Activated T-cell treated with anti-CD3 and anti-CD28 coated beads for 4 hours (primary cell): Measurements from ENCODE around the gene FASLG.
"Not testable (repeated sequence)": the region's sequence is repeated elsewhere in the genome, so short reads cannot be mapped to it uniquely, and the experiment has no call there.

Source experiments
- DNase-seq: peaks from one replicate; pipeline ENCODE4 v3.0.0-alpha.2; 2020

The FASLG gene

GRCh38 chr1:172658871-172659453 lies at the start of gene FASLG:
TSS of gene FASLG (plus strand) at chr1:172659103. CDS start at chr1:172659202, 99 bp downstream.
- peak; percentile 53 for DNase-seq

GRCh38 chr1:172609528-172609927 lies 49.4 kb upstream of the FASLG start:
- no peak for DNase-seq

GRCh38 chr1:172612478-172612877 lies 46.4 kb upstream of the FASLG start:
- DNase-seq = no peak

- DNase-seq = no peak
These were observed 45.6 kb upstream of the FASLG start for GRCh38 chr1:172613294-172613693.

- DNase-seq = no peak
These were observed 42.7 kb upstream of the FASLG start for GRCh38 chr1:172616195-172616594.

GRCh38 chr1:172616636-172617035 lies 42.3 kb upstream of the FASLG start:
- no peak for DNase-seq

DNA sequence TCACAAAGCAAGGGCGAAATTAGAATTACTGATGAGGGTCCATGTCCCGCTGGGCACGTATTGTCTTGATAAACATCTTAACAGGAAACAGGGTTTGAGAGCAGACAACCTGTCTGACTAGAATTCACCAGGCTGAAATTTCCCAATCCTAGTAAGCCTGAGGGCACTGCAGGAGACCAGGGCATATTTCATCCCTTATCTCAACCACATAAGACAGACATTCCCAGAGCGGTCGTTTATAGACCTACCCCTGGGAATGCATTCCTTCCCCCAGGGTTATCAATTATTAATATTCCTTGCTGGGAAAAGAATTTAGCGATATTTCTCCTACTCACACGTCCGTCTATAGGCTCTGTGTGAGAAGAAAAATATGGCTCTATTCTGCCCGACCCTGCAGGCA lies 38.3 kb upstream of the FASLG start:
- DNase-seq = not testable (repeated sequence)

- no peak for DNase-seq
These were observed 36.4 kb upstream of the FASLG start for GRCh38 chr1:172622541-172622940.

DNA sequence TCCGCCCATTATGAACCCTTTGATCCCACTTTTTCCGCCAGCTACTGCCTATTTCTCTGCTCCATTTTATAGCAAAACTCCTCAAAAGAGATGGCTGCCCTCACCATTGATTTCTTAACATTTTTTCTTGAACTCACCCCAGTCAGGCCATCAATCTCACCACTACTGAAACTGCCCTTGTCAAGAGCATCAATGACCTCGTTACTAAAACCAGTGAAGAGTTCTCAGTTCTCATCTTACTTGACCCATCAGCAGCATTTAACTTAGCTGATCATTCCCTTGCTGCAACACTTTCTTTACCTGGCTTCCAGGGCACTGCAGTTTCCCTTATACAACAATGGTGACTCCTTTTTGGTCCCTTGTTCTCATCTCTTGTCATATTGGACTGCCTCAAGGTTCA lies 35.2 kb upstream of the FASLG start:
- DNase-seq = no peak

DNA sequence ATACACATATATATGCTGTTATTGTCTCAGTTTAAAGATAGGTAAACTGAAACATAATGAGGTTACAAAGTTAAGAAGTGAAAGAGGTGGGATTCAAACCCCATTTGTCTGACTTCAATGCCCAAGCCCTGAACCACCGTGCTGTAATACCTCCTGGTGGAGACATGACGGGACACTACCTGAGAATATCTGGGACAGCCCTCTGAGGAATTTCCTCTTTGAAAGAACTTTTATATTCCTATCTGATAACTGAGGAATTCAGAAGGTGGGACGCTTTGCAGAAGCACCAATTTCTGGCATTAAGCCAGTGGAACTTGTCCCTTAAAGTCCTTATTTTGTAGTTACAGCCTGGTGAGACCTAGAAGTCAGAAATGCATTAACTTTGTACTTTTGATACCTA lies 32.1 kb upstream of the FASLG start:
- DNase-seq = no peak

GRCh38 chr1:172627702-172628101 lies 31.2 kb upstream of the FASLG start:
- DNase-seq = no peak

GRCh38 chr1:172628401-172628800 lies 30.5 kb upstream of the FASLG start:
- DNase-seq = no peak

- DNase-seq = no peak
These were observed 29.7 kb upstream of the FASLG start for GRCh38 chr1:172629170-172629569.

- no peak for DNase-seq
These were observed 29.3 kb upstream of the FASLG start for GRCh38 chr1:172629638-172630037.

DNA sequence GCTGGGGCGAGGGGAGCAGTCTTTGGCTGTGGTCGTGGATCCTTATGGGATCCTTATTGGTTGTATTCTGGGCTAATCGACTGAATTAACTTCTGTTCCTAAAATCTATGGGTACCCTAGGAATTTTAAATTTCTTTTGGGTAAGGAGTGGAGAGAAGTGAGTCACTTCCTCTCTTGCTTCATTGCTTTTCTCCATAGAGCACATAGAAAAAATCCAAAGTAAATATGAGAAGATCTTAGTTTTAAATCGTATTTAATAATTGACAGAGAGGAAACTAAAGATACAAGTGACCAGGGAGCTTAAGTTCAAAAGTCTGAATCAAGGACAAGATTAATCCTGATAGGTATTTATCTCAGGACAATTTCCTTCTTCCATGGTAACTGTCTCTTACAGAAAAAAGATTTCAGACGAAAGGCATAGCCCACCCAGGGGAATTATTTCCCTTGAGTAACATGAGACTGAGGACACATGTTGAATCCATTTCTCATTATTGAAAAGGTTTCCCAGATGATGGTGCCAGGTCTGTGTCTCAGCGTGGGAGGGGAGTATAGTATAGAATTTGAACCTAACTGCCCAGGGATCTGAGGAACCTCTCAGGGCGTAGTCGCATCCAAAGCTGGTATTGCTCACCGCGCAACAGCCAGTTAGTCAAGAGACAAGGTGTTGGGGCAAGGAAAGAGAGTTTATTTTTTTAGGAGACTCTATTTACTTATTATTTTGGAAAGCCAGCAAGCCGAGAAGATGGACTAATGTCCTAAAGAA lies 28.7 kb upstream of the FASLG start:
- no peak for DNase-seq

- DNase-seq = no peak
These were observed 28.0 kb upstream of the FASLG start for GRCh38 chr1:172630868-172631267.

DNA sequence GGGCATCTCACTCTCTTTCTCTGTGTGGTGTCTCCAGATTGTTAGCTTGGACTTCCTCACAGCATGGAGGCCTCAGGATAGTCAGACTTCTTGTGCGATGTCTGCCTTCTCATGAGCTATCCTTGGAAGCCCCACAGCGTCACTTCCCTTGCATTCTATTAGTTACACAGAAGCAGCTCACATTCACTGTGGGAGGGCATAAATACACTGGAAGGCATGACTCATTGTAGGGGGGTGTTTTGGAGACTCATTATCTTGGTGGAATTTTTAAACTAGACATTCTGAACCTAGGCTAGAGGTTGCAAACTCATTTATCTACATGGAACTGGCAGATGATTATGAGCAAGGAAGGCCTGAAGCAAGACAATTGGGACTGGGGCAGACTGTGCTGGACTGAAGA lies 21.4 kb upstream of the FASLG start:
- no peak for DNase-seq

- no peak for DNase-seq
These were observed 20.7 kb upstream of the FASLG start for GRCh38 chr1:172638249-172638648.

DNA sequence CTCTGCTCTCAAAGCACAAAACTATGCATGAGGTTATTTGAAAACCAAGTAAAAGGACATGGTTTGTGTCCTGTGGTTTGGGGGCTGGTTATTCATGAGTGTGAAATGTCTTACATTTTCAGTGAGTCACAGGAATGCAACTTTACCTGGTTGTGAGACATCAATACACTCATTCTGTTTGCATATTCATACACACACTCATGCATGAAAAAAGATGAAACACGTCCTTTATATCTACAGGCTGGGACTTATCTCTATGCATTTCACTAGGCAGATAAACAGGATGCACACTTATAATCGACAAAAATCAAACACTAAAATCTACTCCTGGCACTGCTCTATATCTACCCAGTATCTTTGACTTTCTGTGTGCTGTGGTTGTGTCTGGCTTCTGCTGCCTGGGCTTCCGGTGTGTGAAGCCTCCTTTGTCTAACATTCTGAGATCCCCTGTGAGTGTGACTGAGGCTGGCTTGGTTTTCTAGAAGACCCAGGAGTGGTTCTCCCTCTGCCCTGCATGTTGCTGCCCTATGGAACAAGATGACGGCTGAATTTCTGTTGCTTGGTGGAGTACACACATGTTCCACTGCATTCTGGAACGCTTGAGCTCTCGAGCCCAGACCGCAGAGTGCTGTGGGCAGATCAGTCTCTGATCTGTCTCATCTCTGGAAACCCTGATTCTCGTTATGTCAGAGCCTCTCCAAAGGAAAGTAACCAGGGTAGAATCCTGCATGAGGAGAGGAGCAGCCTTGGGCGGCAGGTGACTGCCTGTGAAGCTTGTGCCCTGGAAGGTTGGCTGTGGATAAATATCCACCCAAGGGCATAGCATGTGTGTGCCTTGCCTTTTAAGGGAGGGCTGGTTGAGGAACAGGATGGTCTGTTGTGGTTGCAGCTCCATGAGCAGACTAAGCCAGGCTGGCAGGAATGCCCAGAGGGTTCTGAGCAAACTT lies 19.7 kb upstream of the FASLG start:
- DNase-seq = peak; percentile 65

- no peak for DNase-seq
These were observed 18.8 kb upstream of the FASLG start for GRCh38 chr1:172640111-172640510.

DNA sequence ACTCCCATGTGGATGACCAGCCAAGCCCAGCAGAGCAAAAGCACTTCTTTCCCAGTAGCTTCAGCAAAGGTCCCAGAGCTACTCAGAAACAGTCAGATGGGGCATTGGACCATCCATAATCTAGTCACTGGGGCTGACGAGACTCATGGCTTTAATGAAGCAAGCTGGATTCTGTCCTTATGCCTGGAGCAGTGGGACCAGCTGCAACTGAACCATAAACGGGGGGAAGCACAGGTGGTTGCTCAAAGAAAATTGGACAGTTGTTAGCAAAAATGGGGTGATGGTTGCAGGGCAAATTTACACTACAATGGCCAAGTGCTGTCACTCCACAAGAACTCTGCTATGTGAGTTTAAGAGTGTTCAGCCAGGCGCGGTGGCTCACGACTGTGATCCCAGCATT lies 17.4 kb upstream of the FASLG start:
- DNase-seq = no peak

- no peak for DNase-seq
These were observed 15.9 kb upstream of the FASLG start for GRCh38 chr1:172642970-172643369.

- no peak for DNase-seq
These were observed 12.2 kb upstream of the FASLG start for GRCh38 chr1:172646653-172647052.

DNA sequence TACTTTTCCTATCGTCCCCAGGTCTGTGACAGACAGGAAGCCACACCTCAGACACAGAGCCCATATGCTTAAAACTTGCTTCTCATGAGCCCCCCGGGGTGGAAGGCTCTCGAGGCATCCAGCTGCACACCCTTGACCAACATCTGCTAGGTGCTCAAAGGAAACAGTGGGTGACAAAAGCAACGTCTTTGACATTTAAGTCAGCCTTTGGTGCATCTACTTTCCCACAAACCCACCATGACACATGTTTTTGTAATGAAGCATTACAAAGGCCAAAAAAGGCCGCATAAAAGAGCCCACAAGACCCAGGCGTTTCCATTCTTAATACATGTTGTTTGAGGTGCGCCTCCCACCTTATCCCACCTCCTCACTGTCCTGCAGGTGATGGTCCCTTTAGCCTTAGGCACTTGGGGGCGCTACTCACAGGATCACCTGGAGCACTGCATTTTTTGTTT lies 11.8 kb upstream of the FASLG start:
- DNase-seq = no peak
